Smooth muscle cell (in vitro differentiated cells): ENCODE data around the gene VPS33A. TPM values are rescaled to one million over a fixed set of nuclear protein-coding genes. Genes with fewer than 3 reads are reported as not detected.

Experiments
- DNase-seq: peaks from one replicate; lab custom pipeline; 2025; ENCODE audit not compliant: unreplicated experiment; lab: John Stamatoyannopoulos, UW
- H2AFZ ChIP-seq: fragments of 200-600 bp; sonication (generic); 2 replicates; pipeline ENCODE4 v1.6.0; 2016; ENCODE audit warnings: antibody characterized with exemption, low read depth, mild to moderate bottlenecking
- H3F3A ChIP-seq: fragments of 200-600 bp; sonication (generic); 2 replicates; pipeline ENCODE4 v1.6.0; 2017; ENCODE audit warnings: antibody characterized with exemption, low read depth
- H3K27ac ChIP-seq: fragments of 200-600 bp; sonication (generic); 2 replicates; pipeline ENCODE4 v1.5.1; 2016; ENCODE audit warnings: low read depth, mild to moderate bottlenecking
- H3K27me3 ChIP-seq: fragments of 200-600 bp; sonication (generic); 2 replicates; pipeline ENCODE4 v1.6.1; 2016; ENCODE audit warnings: low read depth, mild to moderate bottlenecking
- H3K36me3 ChIP-seq: fragments of 200-600 bp; sonication (generic); 2 replicates; pipeline ENCODE4 v1.5.1; 2016; ENCODE audit warnings: low read depth
- H3K4me1 ChIP-seq: fragments of 200-600 bp; sonication (generic); 2 replicates; pipeline ENCODE4 v1.5.1; 2016; ENCODE audit warnings: low read depth
- H3K4me2 ChIP-seq: fragments of 200-600 bp; sonication (generic); 2 replicates; pipeline ENCODE4 v1.6.0; 2016; ENCODE audit warnings: mild to moderate bottlenecking
- H3K4me3 ChIP-seq: fragments of 200-600 bp; sonication (generic); 2 replicates; pipeline ENCODE4 v1.5.1; 2016; ENCODE audit warnings: mild to moderate bottlenecking
- H3K79me2 ChIP-seq: fragments of 200-600 bp; sonication (generic); 2 replicates; pipeline ENCODE4 v1.6.0; 2016; ENCODE audit warnings: low read depth, mild to moderate bottlenecking
- H3K9ac ChIP-seq: fragments of 200-600 bp; sonication (generic); 2 replicates; pipeline ENCODE4 v1.6.0; 2016; ENCODE audit warnings: low read depth
- H3K9me3 ChIP-seq: fragments of 200-600 bp; sonication (generic); replicated peaks from 2 replicates; pipeline ENCODE4 v1.5.1; 2016; ENCODE audit warnings: low read depth
- H4K20me1 ChIP-seq: fragments of 200-600 bp; sonication (generic); 2 replicates; pipeline ENCODE4 v1.6.0; 2016; ENCODE audit warnings: low read depth
- WGBS: methylation state at CpG from one replicate; pipeline ENCODE4 v1.1.7; 2016; ENCODE audit warnings: low lambda C conversion rate; 5-methylcytosine and 5-hydroxymethylcytosine counted together
- polyA plus RNA-seq: library from polyadenylated mRNA; unstranded; fragments of >200 nt; fragmentation: Nextera tagmentation; extraction: Ambion mirVana; gene quantifications from 2 replicates; pipeline ENCODE4 v1.2.1, GENCODE V29; 2016
- total RNA-seq: library from RNA; depleted of rRNA; stranded (reverse); fragments of >200 nt; gene quantifications from 2 replicates; pipeline ENCODE4 v1.2.3, GENCODE V29; 2014
- TF ChIP-seq, protein P1 (sequence below): fragments of 200-600 bp; sonication (generic); IDR thresholded peaks from 2 replicates; pipeline ENCODE4 v1.5.1; 2017; ENCODE audit warnings: borderline replicate concordance, mild to moderate bottlenecking, antibody characterized with exemption; ENCODE audit not compliant: insufficient read depth, poor library complexity, severe bottlenecking

Gene VPS33A
- total and polyA plus RNA-seq, 2 experiments from 2014 or later, result 16.9 to 23.5 TPM

DNA sequence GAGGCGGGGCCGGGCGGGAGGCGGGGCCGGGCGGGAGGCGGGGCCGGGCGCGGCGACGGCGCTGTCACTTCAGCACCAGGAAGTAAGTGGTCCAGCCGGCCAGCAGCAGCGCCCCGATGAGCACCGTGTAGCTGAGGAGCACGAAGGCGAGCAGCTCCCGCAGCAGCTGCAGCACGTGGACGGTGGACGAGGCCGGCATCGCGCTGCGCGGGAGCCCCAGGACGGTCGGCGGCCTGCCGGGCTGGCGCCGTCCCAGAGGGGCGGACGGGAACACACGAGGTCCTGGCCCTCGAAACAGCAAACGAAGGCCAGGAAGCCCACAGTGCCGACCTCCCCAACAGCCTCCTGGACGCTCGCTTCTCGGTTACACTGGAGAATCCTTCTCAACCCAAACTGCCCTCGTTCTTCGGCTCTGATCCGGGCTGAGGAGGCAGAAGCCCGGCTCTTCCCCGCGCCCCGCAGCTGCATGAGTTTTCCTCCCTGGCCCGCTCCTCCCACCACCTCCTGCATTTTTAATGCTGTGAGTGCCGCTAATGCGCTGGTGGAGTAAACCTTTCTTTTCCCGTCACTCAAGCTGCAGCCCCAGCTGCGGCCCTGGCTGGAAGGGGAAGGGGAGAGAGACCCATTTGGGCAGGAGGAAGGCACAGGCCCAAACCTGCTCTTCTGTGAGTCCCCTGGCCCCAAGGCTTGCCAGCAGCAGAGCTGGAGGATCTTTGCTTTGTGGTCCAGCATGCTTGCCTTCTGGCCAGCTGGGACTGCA is 39.7 kb downstream of the VPS33A start:
- Histone ChIP-seq H3K27me3 (no peaks in the 10 kb centered on the region), H3K79me2 (peaks cover 38% of the 10 kb centered on the region), H3K9me3 (no peaks in the 10 kb centered on the region), H4K20me1 (peaks cover 40% of the 10 kb centered on the region), H3K27ac (no peak overlapping the region), H3K4me3 (peak overlapping the region; percentile 25), H3K9ac (no peak overlapping the region), H3K4me1 (peaks cover 16% of the 10 kb centered on the region), H2AFZ (no peak overlapping the region), H3K4me2 (peak overlapping the region; percentile 83), H3K36me3 (peaks cover 3% of the 10 kb centered on the region), H3F3A (peaks cover 7% of the 10 kb centered on the region)
- DNase-seq, result no peak
- WGBS, result 24% methylated on average over 33 of the region's 55 CpGs
- TF ChIP-seq, protein P1, sequence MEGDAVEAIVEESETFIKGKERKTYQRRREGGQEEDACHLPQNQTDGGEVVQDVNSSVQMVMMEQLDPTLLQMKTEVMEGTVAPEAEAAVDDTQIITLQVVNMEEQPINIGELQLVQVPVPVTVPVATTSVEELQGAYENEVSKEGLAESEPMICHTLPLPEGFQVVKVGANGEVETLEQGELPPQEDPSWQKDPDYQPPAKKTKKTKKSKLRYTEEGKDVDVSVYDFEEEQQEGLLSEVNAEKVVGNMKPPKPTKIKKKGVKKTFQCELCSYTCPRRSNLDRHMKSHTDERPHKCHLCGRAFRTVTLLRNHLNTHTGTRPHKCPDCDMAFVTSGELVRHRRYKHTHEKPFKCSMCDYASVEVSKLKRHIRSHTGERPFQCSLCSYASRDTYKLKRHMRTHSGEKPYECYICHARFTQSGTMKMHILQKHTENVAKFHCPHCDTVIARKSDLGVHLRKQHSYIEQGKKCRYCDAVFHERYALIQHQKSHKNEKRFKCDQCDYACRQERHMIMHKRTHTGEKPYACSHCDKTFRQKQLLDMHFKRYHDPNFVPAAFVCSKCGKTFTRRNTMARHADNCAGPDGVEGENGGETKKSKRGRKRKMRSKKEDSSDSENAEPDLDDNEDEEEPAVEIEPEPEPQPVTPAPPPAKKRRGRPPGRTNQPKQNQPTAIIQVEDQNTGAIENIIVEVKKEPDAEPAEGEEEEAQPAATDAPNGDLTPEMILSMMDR, result no peak

DNA sequence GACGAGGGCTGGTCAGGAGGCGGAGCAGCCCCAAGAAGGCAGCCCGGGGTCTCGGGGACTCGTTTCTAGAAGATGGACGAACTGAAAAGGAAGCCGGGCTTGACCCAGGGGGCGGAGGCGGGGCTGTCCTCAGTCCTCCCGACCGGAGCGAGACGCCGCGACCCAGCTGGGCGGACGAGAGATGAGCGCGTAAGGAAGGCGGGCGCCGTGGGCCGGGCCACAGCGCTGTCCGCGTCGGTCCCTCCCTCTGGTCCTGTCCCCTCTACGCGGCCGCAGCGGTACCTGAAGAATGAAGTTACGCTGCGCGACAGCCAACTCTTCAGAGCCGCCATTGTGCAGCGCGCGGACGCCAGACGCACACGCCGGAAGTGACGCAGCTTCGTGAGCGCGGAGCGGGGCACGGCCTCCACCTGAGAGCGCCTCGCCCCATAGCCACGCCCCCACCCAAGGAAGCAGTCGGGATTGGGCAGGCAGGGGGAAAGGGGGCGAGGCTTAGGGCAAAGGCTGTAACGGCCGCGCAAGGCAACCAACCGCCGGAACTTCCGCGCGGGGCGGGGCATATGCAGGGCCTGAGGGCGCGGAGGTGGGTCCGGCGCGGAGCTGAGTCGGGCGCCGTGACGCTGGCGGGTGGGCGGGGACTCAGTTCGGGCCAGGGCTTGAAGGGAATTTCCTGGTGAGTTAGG is 40.5 kb downstream of the VPS33A start, which contains the start of gene DIABLO:
TSS of gene DIABLO (minus strand) at position 370 of the 683 bp plus-strand sequence. CDS start at position 332, 38 bp downstream.
- WGBS, result 1% methylated on average over 58 of the region's 74 CpGs
- peak within 1 kb of the TSS; percentile 88 for H3K4me2 ChIP-seq

DNA sequence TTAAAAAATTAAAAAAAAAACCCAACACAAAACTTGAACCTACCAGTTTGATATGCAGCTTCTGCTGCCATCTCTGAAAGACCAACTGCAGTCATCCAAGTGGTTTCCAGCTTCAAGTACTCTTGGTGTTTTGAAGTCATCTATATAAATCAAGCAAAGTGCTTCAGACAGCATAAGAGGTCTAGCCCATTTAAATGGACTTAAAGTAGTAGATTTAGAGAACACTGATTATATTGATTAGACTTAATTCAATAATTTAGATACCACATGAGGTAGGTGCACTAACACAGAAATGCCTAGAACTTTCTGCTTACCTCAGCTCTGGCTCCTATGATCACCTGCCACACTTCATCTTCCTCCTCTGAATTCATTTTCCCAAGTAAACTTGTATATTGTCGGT is 49.8 kb downstream of the VPS33A start:
- H3K79me2 ChIP-seq, result peaks cover 39% of the 10 kb centered on the region
- H3K36me3 ChIP-seq, result peaks cover 18% of the 10 kb centered on the region
- 97% methylated on average over 1 of the region's 1 CpG for WGBS

More for the DNA sequence above, 40.5 kb downstream of the VPS33A start, which contains the start of gene DIABLO:
- Histone ChIP-seq H3K27me3 (no peaks in the 10 kb centered on the region), H3K36me3 (peaks cover 2% of the 10 kb centered on the region), H3K9ac (peak within 1 kb of the TSS; percentile 95), H3K4me3 (peak within 1 kb of the TSS; percentile 85), H3K79me2 (peaks cover 45% of the 10 kb centered on the region), H4K20me1 (peaks cover 47% of the 10 kb centered on the region), H3K4me1 (peaks cover 16% of the 10 kb centered on the region), H3F3A (peaks cover 7% of the 10 kb centered on the region), H3K9me3 (no peaks in the 10 kb centered on the region), H2AFZ (peak within 1 kb of the TSS; percentile 95), H3K27ac (peak within 1 kb of the TSS; percentile 97)
- peak; percentile 98 for DNase-seq
- TF ChIP-seq, protein P1, result no peak

More for the DNA sequence above, 49.8 kb downstream of the VPS33A start:
- no peak for DNase-seq
- TF ChIP-seq, protein P1, result no peak
- Histone ChIP-seq H3K9me3 (no peaks in the 10 kb centered on the region), H4K20me1 (peaks cover 51% of the 10 kb centered on the region), H3F3A (no peaks in the 10 kb centered on the region), H3K4me2 (no peak overlapping the region), H3K27ac (no peak overlapping the region), H3K27me3 (no peaks in the 10 kb centered on the region), H3K9ac (no peak overlapping the region), H3K4me1 (no peaks in the 10 kb centered on the region), H3K4me3 (no peak overlapping the region), H2AFZ (no peak overlapping the region)
